H54 (cell line): Measurements from ENCODE around the gene SCN3B.
"Not testable (repeated sequence)": the region's sequence is repeated elsewhere in the genome, so short reads cannot be mapped to it uniquely, and the experiment has no call there.

Experiments
- DNase-seq: peaks from one replicate; pipeline ENCODE4 v3.0.0; 2011; ENCODE audit warnings: low spot score, mixed read lengths; ENCODE audit not compliant: insufficient read length
- FAIRE-seq: peaks from 3 replicates; lab custom pipeline; 2011; peaks lifted over from hg19 to GRCh38; lab: Jason Lieb, UNC
- POLR2A ChIP-seq: IDR thresholded peaks from 2 replicates; pipeline ENCODE4 v1.6.1; 2011; ENCODE audit warnings: low read depth, mild to moderate bottlenecking, low read length

SCN3B gene

DNA sequence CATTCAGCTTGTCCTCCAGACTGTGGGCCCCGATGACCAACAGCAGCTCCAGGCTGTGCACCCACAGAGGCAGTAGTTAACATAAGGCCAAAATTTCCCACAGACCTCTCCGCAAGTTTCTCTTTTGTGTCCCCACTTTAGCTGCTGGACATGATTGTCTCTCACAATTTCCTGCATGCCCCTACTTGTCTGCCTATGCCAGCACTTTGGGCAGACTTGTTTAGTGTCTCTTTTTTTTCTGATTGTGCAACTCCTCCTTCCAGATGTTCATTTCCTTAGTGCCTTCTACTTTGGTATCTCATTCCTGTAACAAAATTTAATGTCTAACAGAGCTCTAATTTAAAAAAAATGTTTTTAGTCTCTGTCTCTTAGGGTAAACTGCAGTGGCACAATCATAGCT lies 23.8 kb upstream of the SCN3B start:
- TF ChIP-seq POLR2A = no peak
- DNase-seq = no peak
- FAIRE-seq = no peak

DNA sequence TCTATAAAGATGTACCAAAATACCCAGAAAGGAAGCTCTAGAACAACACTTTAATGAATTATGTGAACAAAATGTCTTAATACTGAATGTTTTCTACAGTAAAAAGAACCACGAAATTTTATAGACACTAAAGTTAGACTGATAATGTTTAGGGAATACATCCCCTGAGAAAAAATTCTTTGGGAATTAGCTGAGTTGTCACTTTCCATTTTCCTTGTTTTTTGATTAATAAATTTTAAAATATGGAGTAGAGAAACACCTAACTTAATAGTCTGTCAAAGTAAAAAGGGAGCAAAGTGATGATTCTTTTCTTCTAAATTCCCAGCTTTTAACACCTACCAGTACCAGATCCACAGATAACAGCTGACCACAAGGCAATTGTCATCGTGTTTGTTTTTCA lies 23.1 kb upstream of the SCN3B start:
- FAIRE-seq = no peak
- DNase-seq = no peak
- no peak for TF ChIP-seq POLR2A

- DNase-seq (no peak), FAIRE-seq (no peak)
- TF ChIP-seq POLR2A = no peak
Observed at GRCh38 chr11:123674297-123674696, 19.9 kb upstream of the SCN3B start.

DNA sequence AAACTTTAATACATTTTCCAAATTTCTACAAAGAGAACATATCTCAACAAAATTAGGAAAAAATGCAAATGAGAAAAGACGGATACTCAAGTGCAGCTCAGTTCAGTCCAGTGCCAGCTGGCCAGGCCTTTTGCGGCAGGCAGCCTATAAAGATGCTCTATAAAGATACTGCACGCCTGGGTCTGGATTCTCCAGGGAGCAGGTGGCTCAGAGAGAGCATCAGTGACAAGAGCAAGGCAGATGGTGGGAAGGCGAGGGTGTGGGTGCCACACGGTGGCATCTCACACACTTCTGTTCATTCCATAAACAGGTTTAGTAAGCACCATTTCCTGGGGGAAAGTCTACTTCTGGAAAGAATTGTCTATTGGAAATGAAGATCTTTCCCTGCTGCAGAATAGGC lies 18.1 kb upstream of the SCN3B start:
- TF ChIP-seq POLR2A = no peak
- FAIRE-seq = no peak
- no peak for DNase-seq

DNA sequence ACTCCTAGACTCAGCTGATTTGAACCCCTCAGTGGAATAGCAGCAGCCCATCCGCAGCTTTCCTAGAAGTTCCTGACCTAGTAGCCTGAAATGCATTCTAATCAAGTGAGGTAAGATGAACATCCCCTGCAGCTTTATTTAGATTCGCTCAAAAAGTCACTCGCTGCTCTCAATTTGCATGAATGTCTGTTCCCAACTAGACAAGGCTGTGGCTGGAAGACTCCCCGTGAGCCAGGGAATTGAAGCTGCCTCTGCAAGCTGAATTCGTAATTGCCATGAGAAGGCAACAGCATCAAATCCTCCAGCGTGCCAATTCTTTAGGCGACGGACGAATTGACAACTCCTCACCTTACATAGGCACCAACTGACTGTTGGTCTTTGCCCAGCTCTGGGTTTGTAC lies 17.1 kb upstream of the SCN3B start:
- no peak for TF ChIP-seq POLR2A
- FAIRE-seq (no peak), DNase-seq (no peak)

DNA sequence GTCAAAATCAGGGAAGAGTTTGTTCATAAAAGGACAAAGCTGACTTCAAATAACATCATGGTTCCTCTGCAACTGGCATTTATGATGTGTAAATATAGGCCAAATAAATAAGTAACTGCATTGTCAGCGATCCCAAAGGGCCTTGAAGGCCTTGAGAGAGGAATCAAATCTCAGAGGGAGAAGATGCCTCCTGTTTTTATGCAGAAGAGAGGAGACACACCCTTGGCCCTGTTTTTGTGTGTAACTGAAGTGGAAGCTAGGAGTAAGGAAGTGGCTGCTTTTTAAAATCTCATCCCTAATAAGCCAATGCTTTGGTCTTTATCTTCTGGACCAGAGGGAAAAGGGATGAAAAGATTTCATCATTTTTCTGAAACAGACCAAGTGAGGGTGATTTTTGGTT lies 15.7 kb upstream of the SCN3B start:
- DNase-seq (no peak), FAIRE-seq (no peak)
- no peak for TF ChIP-seq POLR2A

DNA sequence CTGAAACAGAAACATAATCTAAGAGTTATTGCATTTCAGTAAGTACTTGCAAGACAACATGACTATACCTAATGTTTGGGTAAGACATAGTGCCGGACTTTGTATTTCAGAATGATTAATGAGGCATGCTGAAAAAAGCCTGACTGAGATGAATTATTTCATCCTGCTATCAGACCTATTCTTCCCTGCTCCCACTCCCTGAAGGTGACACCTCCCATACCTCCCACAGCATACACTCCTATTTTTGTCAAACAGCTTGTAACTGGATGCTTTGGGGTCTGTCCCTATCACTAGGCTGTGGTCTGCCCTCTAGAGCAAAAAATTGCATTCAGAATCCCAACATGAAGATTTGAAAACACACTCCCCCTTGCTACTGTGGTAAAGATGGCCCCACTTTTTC lies 10.9 kb upstream of the SCN3B start:
- FAIRE-seq (no peak), DNase-seq (no peak)
- no peak for TF ChIP-seq POLR2A

DNA sequence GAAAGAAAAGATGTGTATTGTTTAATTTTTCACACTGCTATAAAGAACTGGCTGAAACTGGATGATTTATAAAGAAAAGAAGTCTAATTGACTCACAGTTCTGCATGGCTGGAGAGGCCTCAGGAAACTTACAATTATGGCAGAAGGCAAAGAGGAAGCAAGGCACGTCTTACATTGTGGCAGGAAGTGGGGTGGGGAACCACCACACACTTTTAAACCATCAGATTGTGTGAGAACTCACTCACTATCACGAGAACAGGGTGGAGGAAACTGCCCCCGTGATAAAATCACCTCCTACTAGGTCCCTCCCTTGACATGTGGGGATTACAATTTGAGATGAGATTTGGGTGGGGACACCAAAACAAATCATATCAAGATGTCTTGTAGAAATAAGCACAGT lies 5.5 kb upstream of the SCN3B start:
- DNase-seq, FAIRE-seq: not testable (repeated sequence)

- no peak for TF ChIP-seq POLR2A
- DNase-seq (no peak), FAIRE-seq (no peak)
Observed at GRCh38 chr11:123659311-123659710, 4.9 kb upstream of the SCN3B start.

DNA sequence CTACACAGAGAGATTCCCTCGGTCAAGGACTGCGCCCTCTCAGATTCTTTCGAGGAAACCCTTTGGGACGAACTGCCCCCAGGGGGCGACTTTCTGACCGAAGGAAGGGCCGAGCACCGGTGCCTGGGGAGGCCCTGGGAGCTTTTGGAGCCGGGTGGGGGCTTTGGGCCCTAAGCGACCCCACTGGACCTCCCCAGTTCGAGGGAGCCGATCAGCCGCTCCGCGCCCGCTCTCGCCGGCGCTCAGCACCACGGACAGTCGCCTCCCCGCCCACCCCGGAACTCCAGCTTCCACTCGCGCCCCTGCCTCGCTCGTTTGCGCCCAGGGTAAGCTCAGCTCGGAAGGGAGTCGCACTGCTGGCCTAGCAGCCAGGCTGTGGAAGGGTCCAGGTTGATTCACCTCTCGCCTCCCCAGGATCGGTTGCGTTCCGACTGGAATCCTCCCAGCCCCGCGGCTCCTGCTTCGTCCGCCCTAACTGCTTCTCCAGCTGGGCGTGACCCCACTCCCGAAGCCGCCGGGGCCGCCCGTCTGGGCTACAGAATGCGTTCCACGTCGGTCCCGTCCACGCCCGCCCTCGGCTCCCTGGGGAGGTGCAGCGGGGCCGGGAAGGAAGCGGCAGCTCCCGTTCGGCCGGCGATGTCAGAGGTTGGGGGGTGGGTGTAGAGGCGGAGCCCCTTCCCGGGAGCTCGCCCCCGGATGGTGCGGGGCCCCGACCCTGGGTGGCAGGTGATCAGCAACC lies 428 bp downstream of the SCN3B start:
- FAIRE-seq (no peak), DNase-seq (no peak)
- TF ChIP-seq POLR2A = no peak

GRCh38 chr11:123653483-123653826 lies 969 bp downstream of the SCN3B start:
- FAIRE-seq = no peak
- TF ChIP-seq POLR2A = no peak

DNA sequence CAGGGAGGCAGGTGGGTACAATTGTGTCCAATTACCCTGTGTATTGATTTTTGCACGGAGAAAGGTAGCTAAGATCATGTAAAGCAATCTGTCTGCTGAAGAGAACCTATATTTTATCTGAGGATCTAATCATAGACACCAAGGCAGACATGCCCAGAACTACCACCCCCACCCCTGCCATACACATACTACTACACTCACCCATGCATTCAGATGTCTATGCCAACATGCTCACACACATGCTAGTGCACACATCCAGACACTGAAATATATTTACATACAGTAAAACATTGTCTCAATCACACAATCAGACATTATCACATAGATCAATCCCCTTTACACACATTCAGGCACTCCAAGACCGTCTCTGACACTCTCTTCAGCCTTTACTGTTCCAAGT lies 1.8 kb downstream of the SCN3B start:
- FAIRE-seq = no peak
- no peak for DNase-seq
- no peak for TF ChIP-seq POLR2A

More at GRCh38 chr11:123653483-123653826, 969 bp downstream of the SCN3B start:
- DNase-seq = no peak

- TF ChIP-seq POLR2A = no peak
- FAIRE-seq (no peak), DNase-seq (no peak)
Observed at GRCh38 chr11:123650901-123651300, 3.5 kb downstream of the SCN3B start.

GRCh38 chr11:123645286-123645975 lies 9.0 kb downstream of the SCN3B start:
- no peak for TF ChIP-seq POLR2A
- DNase-seq (no peak), FAIRE-seq (no peak)

DNA sequence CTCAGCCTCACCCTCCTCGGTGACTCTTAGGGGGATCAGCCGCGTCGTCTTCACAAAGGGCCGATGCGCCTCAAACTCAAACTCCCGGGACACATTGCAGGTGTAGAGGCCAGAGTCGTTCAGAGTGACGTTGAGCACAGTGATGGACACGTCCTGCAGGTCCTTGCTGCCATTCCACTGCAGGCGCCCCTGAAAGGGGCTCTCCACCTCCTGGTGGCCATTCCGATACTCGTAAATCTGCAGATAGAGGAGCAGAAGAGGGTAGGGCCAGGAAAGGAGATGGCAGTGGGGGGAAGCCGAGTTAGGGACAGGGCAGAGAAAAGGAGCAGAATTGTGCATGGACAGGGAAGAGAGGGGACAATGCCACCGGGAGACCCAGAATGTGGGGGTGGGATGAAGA lies 12.0 kb downstream of the SCN3B start:
- TF ChIP-seq POLR2A = no peak
- DNase-seq (no peak), FAIRE-seq (no peak)
